Breast epithelium (tissue), 4 donors: ENCODE data around the gene KLHL12. TPM values are rescaled to one million over a fixed set of nuclear protein-coding genes. Genes with fewer than 3 reads are reported as not detected.
A peak's percentile ranks its signal among the peaks of the same experiment; 100 is the strongest.

Experiments
- DNase-seq, 2 donors: peaks; one replicate each; pipeline ENCODE4 v3.0.0-alpha.2; 2019; ENCODE audit warnings: low spot score in 2 of 2
- H3K27ac ChIP-seq, 2 donors: fragments of 200-600 bp; sonication (generic) in 1 of 2; one replicate each; pipeline ENCODE4 v1.5.1; 2016 to 2019; ENCODE audit warnings: mild to moderate bottlenecking in 1 of 2
- H3K27me3 ChIP-seq, 2 donors: fragments of 200-600 bp; sonication (generic) in 1 of 2; one replicate each; pipeline versions ENCODE4 v1.5.1 to v1.6.0; 2017 to 2019; ENCODE audit warnings: control low read depth in 1 of 2, mild to moderate bottlenecking in 1 of 2
- H3K36me3 ChIP-seq: fragments of 200-600 bp; one replicate; pipeline ENCODE4 v1.5.1; 2019
- H3K4me1 ChIP-seq, 2 donors: fragments of 200-600 bp; sonication (generic); one replicate each; pipeline ENCODE4 v1.5.1; 2016 to 2019; ENCODE audit warnings: control low read depth in 1 of 2
- H3K4me3 ChIP-seq, 3 donors: fragments of 200-600 bp; sonication (generic); 1 replicate in 2 of 3; 2 replicates in 1 of 3; pipeline ENCODE4 v1.5.1; 2016 to 2019; ENCODE audit warnings: mild to moderate bottlenecking in 3 of 3, moderate library complexity in 2 of 3
- H3K9me3 ChIP-seq, 2 donors: fragments of 200-600 bp; sonication (generic) in 1 of 2; one replicate each; pipeline ENCODE4 v1.5.1; 2016 to 2019; ENCODE audit warnings: control low read depth in 1 of 2
- CTCF ChIP-seq, 3 donors: fragments of 450-650 bp; IDR thresholded peaks; one replicate each; pipeline ENCODE4 v1.5.1; 2016 to 2017; ENCODE audit warnings: antibody characterized with exemption in 3 of 3, mild to moderate bottlenecking in 3 of 3, moderate library complexity in 3 of 3
- POLR2A ChIP-seq: fragments of 450-650 bp; IDR thresholded peaks from one replicate; pipeline ENCODE4 v1.6.1; 2016; ENCODE audit warnings: antibody characterized with exemption, mild to moderate bottlenecking, moderate library complexity
- POLR2AphosphoS5 ChIP-seq, 3 donors: sonication (generic); formaldehyde crosslinking; IDR thresholded peaks; one replicate each; pipeline ENCODE4 v1.6.1; 2017; ENCODE audit warnings: antibody characterized with exemption in 3 of 3
- intact Hi-C: fragments of 100-400 bp; cut with DNase I; formaldehyde crosslinking; loops from one replicate; pipeline ENCODE4 v1.15.1; 2023; ENCODE audit warnings: low total_unique reads
- total RNA-seq, 3 donors: library from RNA; depleted of rRNA; stranded (reverse); fragments of >200 nt; gene quantifications; one replicate each; pipeline ENCODE4 v1.1.0, GENCODE V29; 2016

The KLHL12 gene
- total RNA-seq, 3 donors from 2014 or later, result 21.3 to 26.4 (median 25.5) TPM

DNA sequence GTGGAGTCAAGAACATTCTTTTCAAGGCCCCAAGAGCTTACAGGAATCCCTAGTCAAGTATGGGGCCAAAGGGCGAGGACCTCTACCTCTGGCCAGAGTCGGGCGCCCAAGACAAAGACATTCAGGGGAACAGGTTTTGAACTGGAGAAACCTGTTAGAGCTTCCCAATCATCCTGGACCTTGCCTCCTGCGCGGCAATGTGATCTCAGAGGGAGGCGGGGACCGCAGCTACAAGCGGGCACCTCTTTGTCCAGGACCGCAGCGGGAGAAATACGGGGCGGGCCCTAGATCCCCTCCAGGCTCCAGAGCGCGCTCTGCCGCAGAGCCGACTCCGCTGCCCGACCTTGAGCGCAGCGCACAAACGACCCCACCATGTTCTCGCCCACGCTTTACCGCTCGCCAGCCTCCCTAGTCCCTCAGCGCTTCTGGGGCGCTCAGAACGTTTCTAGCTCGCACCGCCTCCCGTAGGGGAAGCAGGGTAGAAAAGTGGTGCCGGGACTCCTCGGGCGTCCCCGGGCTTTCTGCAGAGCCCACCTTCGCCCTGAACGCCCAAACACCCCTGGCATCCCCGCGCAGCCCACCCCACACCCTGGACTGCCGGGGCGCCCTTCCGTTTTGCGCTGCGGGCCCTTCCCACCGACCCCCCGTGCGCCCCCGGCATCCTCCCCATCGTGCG, 66.2 kb downstream of the KLHL12 start:
- H3K27me3 ChIP-seq, result no peaks in the 10 kb centered on the region
- H3K27ac ChIP-seq, result peak overlapping the region; percentile 70 to 72
- no peaks in the 10 kb centered on the region for H3K9me3 ChIP-seq
- intact Hi-C loops, result no loop called here
- DNase-seq, result peak; percentile 74 to 76
- peak overlapping the region; percentile 62 to 89 (median 87) for H3K4me3 ChIP-seq
- no peaks in the 10 kb centered on the region for H3K4me1 ChIP-seq
- TF ChIP-seq POLR2A (no peak), CTCF (IDR thresholded peaks at IDR 0.05) (no peak), POLR2AphosphoS5 (IDR thresholded peaks at IDR 0.05) (peak in 1 of 3 donors; percentile 33)
- no peaks in the 10 kb centered on the region for H3K36me3 ChIP-seq

DNA sequence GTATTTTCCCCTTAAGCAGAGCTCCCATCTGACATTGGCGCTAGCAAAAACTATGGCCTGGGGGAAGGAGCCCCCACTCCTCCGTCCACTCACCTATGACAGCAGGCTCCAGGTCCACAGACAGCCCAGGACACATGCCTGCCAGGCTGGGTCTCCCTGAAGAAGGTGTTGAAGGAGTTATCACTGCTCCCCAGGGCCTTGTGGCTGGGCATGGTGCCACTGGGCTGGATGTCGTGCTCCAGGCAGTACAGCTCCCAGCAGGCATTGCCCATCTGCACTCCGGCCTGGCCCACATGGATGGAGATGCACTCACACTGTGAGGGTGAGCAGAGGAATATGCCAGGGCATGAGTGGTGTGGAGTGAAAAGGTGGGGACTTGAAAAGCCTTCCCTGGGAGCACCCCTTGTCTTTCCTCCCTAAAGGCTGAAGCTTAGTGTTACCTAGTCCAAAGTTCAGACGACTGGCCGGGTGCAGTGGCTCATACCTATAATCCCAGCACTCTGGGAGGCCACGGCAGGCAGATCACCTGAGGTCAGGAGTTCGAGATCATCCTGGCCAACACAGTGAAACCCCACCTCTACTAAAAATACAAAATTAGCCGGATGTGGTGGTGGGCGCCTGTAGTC, 68.1 kb downstream of the KLHL12 start:
- H3K27ac ChIP-seq, result peak overlapping the region in 1 of 2 donors; percentile 86
- no peaks in the 10 kb centered on the region for H3K36me3 ChIP-seq
- no peaks in the 10 kb centered on the region for H3K4me1 ChIP-seq
- H3K4me3 ChIP-seq, result no peak overlapping the region
- intact Hi-C loops, result no loop called here
- no peaks in the 10 kb centered on the region for H3K27me3 ChIP-seq
- H3K9me3 ChIP-seq, result no peaks in the 10 kb centered on the region
- TF ChIP-seq POLR2A, result no peak
- no peak for TF ChIP-seq POLR2AphosphoS5 (IDR thresholded peaks at IDR 0.05)
- TF ChIP-seq CTCF (IDR thresholded peaks at IDR 0.05), result no peak
- DNase-seq, result no peak

GRCh38 chr1:202858331-202858730, 68.7 kb downstream of the KLHL12 start:
- no peaks in the 10 kb centered on the region for H3K27me3 ChIP-seq
- H3K4me3 ChIP-seq, result no peak overlapping the region
- H3K4me1 ChIP-seq, result no peaks in the 10 kb centered on the region
- no peaks in the 10 kb centered on the region for H3K36me3 ChIP-seq
- peak overlapping the region in 1 of 2 donors; percentile 86 for H3K27ac ChIP-seq
- no peak for TF ChIP-seq POLR2A
- TF ChIP-seq POLR2AphosphoS5 (IDR thresholded peaks at IDR 0.05), result peak in 1 of 3 donors; percentile 42
- intact Hi-C loops, result no loop called here
- H3K9me3 ChIP-seq, result no peaks in the 10 kb centered on the region
- DNase-seq, result no peak

DNA sequence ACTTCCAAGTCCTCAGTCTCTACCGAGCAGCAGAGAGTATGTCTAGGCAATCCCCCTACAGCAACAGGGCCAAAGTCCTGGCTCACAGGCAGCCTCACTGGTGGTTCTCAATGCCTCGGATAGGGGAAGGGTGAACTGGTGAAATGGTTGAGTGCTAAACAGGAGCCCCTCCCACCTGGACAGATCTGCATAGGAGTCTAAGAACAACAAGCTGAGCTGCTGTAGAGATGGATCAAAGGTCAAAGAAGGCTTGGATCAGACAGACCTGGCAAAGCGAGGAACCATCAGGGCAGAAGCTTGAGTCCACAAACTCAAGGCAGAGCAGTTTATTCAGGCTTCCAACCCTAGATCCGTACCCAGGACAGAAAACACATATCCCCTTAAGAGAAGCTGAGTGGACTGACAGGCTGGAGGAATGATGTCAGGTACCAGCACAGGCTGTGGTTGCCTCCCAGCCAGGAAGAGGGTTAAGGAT, 69.9 kb downstream of the KLHL12 start:
- DNase-seq, result no peak
- intact Hi-C loops, result no loop called here
- Histone ChIP-seq H3K9me3 (no peaks in the 10 kb centered on the region), H3K27me3 (no peaks in the 10 kb centered on the region), H3K4me1 (no peaks in the 10 kb centered on the region), H3K36me3 (no peaks in the 10 kb centered on the region), H3K27ac (peak overlapping the region in 1 of 2 donors; percentile 75), H3K4me3 (no peak overlapping the region)
- TF ChIP-seq POLR2AphosphoS5 (IDR thresholded peaks at IDR 0.05) (no peak), POLR2A (no peak), CTCF (IDR thresholded peaks at IDR 0.05) (no peak)

GRCh38 chr1:202856014-202856413, 71.0 kb downstream of the KLHL12 start:
- H3K4me3 ChIP-seq, result no peak overlapping the region
- no peaks in the 10 kb centered on the region for H3K4me1 ChIP-seq
- TF ChIP-seq POLR2A (no peak), CTCF (IDR thresholded peaks at IDR 0.05) (no peak), POLR2AphosphoS5 (IDR thresholded peaks at IDR 0.05) (no peak)
- H3K27me3 ChIP-seq, result no peaks in the 10 kb centered on the region
- no peaks in the 10 kb centered on the region for H3K36me3 ChIP-seq
- no peak overlapping the region for H3K27ac ChIP-seq
- H3K9me3 ChIP-seq, result no peaks in the 10 kb centered on the region
- no peak for DNase-seq
- intact Hi-C loops, result no loop called here
